Uterus (tissue), 4 donors: Measurements from ENCODE around the gene POLD1. TPM values are rescaled to one million over a fixed set of nuclear protein-coding genes. Genes with fewer than 3 reads are reported as not detected.
A peak's percentile ranks its signal among the peaks of the same experiment; 100 is the strongest.
"Not testable (repeated sequence)": the region's sequence is repeated elsewhere in the genome, so short reads cannot be mapped to it uniquely, and the experiment has no call there.

Experiments used
- DNase-seq, 2 donors: peaks; one replicate each; pipeline ENCODE4 v3.0.0-alpha.2; 2019 to 2020
- H3K27ac ChIP-seq, 2 donors: fragments of 200-600 bp; sonication (generic); 1 replicate in 1 of 2; 2 replicates in 1 of 2; pipeline ENCODE4 v1.5.1; 2016 to 2018
- H3K27me3 ChIP-seq, 2 donors: fragments of 200-600 bp; sonication (generic); one replicate each; pipeline ENCODE4 v1.5.1; 2018 to 2019; ENCODE audit warnings: control low read depth in 1 of 2
- H3K36me3 ChIP-seq, 2 donors: fragments of 200-600 bp; sonication (generic); one replicate each; pipeline ENCODE4 v1.5.1; 2019; ENCODE audit warnings: control low read depth in 1 of 2
- H3K4me1 ChIP-seq, 2 donors: fragments of 200-600 bp; sonication (generic); one replicate each; pipeline ENCODE4 v1.5.1; 2018 to 2019; ENCODE audit warnings: control low read depth in 1 of 2
- H3K4me3 ChIP-seq, 2 donors: fragments of 200-600 bp; sonication (generic); 1 replicate in 1 of 2; 2 replicates in 1 of 2; pipeline ENCODE4 v1.5.1; 2018 to 2019; ENCODE audit warnings: mild to moderate bottlenecking in 1 of 2
- H3K9me3 ChIP-seq, 2 donors: fragments of 200-600 bp; sonication (generic); one replicate each; pipeline ENCODE4 v1.5.1; 2019; ENCODE audit warnings: control low read depth in 1 of 2
- POLR2A ChIP-seq, 2 donors: fragments of 450-650 bp; IDR thresholded peaks; one replicate each; pipeline ENCODE4 v1.6.1; 2016; ENCODE audit warnings: antibody characterized with exemption in 2 of 2, mild to moderate bottlenecking in 1 of 2, moderate library complexity in 1 of 2
- intact Hi-C: fragments of 100-400 bp; cut with DNase I; formaldehyde crosslinking; loops from one replicate; pipeline ENCODE4 v1.15.1; 2023; ENCODE audit warnings: low total_unique reads
- total RNA-seq, 4 donors: library from RNA; depleted of rRNA in 3 of 4; stranded (reverse); fragments of >200 nt in 3 of 4; gene quantifications; one replicate each; pipeline versions ENCODE4 v1.1.0 to v1.2.4, GENCODE V29; 2014 to 2023
- TF ChIP-seq, protein P1 (sequence below), 4 experiments: fragments of 200-600 bp in 2 of 4; fragments of 450-650 bp in 2 of 4; sonication (generic) in 2 of 4; IDR thresholded peaks; one replicate each; pipeline ENCODE4 v1.5.1; 2016 to 2019; ENCODE audit warnings: antibody characterized with exemption in 4 of 4, mild to moderate bottlenecking in 2 of 4, moderate library complexity in 1 of 4
- donor health status: DM: yes; HTN: yes; CAD: no.

Gene POLD1
- total RNA-seq: 10 to 100 TPM; 10.6 to 47.9 (median 24.0) TPM

GRCh38 chr19:50383852-50384684 lies at the start of gene POLD1:
TSS of gene POLD1 (plus strand) at chr19:50384347. CDS start at chr19:50398852, 14,505 bp downstream.
- TF ChIP-seq, protein P1, sequence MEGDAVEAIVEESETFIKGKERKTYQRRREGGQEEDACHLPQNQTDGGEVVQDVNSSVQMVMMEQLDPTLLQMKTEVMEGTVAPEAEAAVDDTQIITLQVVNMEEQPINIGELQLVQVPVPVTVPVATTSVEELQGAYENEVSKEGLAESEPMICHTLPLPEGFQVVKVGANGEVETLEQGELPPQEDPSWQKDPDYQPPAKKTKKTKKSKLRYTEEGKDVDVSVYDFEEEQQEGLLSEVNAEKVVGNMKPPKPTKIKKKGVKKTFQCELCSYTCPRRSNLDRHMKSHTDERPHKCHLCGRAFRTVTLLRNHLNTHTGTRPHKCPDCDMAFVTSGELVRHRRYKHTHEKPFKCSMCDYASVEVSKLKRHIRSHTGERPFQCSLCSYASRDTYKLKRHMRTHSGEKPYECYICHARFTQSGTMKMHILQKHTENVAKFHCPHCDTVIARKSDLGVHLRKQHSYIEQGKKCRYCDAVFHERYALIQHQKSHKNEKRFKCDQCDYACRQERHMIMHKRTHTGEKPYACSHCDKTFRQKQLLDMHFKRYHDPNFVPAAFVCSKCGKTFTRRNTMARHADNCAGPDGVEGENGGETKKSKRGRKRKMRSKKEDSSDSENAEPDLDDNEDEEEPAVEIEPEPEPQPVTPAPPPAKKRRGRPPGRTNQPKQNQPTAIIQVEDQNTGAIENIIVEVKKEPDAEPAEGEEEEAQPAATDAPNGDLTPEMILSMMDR (IDR thresholded peaks at IDR 0.05): peak in 1 of 4 experiments; percentile 6
- TF ChIP-seq POLR2A (IDR thresholded peaks at IDR 0.05): peak in 1 of 2 donors; percentile 42
- intact Hi-C loops: no loop called here
- no peaks in the 10 kb centered on the region for H3K36me3 ChIP-seq

GRCh38 chr19:50334741-50335421 lies 49.3 kb upstream of the POLD1 start:
- intact Hi-C loops: no loop called here
- TF ChIP-seq POLR2A (IDR thresholded peaks at IDR 0.05): no peak
- TF ChIP-seq, protein P1 (IDR thresholded peaks at IDR 0.05): no peak
- H3K4me3 ChIP-seq: no peak overlapping the region
- H3K27ac ChIP-seq: no peak overlapping the region
- no peak for DNase-seq
- no peaks in the 10 kb centered on the region for H3K36me3 ChIP-seq
- no peaks in the 10 kb centered on the region for H3K9me3 ChIP-seq
- peaks cover 24 to 30% of the 10 kb centered on the region in 2 donors for H3K27me3 ChIP-seq
- H3K4me1 ChIP-seq: no peaks in the 10 kb centered on the region

More at GRCh38 chr19:50383852-50384684, at the start of gene POLD1:
- DNase-seq: peak; percentile 97
- Histone ChIP-seq H3K4me1 (peaks cover 0 to 4% of the 10 kb centered on the region in 2 donors), H3K4me3 (peak within 1 kb of the TSS; percentile 54 to 60), H3K27ac (peak within 1 kb of the TSS; percentile 78 to 87), H3K9me3 (no peaks in the 10 kb centered on the region), H3K27me3 (no peaks in the 10 kb centered on the region)

- H3K27me3 ChIP-seq: peaks cover 14% of the 10 kb centered on the region in 2 donors
- H3K4me3 ChIP-seq, DNase-seq, H3K4me1 ChIP-seq, H3K36me3 ChIP-seq, H3K9me3 ChIP-seq, H3K27ac ChIP-seq, intact Hi-C loops: not testable (repeated sequence)
Observed at GRCh38 chr19:50337031-50337430, 47.1 kb upstream of the POLD1 start.

DNA sequence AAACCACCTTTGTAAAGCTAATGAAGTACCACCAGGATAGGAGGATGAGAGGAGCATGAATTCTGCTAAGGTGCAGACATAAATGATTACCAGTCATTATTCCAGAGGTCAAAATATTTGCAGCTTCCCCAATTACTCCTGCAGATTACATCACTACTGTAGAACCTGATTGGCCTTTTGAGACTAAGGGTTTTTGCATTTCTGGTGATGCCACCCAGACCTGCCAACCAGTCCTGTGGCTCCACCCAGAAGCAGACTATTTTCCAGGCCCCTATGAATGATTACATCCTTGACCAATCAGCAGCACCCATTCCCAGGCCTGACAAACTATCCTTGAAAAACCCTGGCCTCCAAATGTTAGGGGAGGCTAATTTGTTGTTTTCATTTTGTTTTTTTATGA lies 43.8 kb upstream of the POLD1 start:
- Histone ChIP-seq H3K36me3 (no peaks in the 10 kb centered on the region), H3K27ac (no peak overlapping the region), H3K27me3 (no peaks in the 10 kb centered on the region), H3K4me1 (no peaks in the 10 kb centered on the region), H3K9me3 (no peaks in the 10 kb centered on the region), H3K4me3 (no peak overlapping the region)
- no peak for TF ChIP-seq POLR2A (IDR thresholded peaks at IDR 0.05)
- TF ChIP-seq, protein P1 (IDR thresholded peaks at IDR 0.05): no peak
- intact Hi-C loops: no loop called here
- DNase-seq: no peak

DNA sequence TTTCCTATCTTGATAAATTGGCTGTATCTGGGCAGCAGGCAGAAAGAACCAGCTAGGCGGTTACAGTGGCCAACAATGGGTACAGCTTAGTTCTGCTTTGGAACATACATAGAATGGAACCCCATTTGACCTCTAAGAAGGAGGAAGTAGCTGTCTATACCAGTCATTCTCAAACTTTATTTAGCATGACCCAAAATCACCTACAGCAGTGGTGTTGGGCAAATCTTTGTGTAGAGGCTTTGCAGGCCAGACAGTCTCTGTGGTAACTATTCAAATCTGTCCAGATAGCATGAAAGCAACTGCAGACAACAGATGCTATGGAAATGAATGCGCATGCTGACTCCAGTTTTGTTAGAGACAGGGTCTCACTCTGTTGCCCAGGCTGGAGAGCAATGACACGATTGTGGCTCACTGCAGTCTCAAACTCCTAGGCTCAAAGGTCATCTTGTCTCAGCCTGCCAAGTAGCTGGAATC lies 43.0 kb upstream of the POLD1 start:
- Histone ChIP-seq H3K9me3 (no peaks in the 10 kb centered on the region), H3K27me3 (no peaks in the 10 kb centered on the region), H3K4me1 (no peaks in the 10 kb centered on the region), H3K27ac (no peak overlapping the region), H3K36me3 (no peaks in the 10 kb centered on the region), H3K4me3 (no peak overlapping the region)
- TF ChIP-seq, protein P1 (IDR thresholded peaks at IDR 0.05): no peak
- TF ChIP-seq POLR2A (IDR thresholded peaks at IDR 0.05): no peak
- intact Hi-C loops: no loop called here
- DNase-seq: no peak
